Fibroblast of skin of right quadriceps (primary cell): ENCODE results near the gene HSPBP1.
"Not testable (repeated sequence)": the region's sequence is repeated elsewhere in the genome, so short reads cannot be mapped to it uniquely, and the experiment has no call there.

Experiments
- DNase-seq: peaks from one replicate; pipeline ENCODE4 v3.0.0-alpha.2; 2013

Gene HSPBP1, protein sequence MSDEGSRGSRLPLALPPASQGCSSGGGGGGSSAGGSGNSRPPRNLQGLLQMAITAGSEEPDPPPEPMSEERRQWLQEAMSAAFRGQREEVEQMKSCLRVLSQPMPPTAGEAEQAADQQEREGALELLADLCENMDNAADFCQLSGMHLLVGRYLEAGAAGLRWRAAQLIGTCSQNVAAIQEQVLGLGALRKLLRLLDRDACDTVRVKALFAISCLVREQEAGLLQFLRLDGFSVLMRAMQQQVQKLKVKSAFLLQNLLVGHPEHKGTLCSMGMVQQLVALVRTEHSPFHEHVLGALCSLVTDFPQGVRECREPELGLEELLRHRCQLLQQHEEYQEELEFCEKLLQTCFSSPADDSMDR

DNA sequence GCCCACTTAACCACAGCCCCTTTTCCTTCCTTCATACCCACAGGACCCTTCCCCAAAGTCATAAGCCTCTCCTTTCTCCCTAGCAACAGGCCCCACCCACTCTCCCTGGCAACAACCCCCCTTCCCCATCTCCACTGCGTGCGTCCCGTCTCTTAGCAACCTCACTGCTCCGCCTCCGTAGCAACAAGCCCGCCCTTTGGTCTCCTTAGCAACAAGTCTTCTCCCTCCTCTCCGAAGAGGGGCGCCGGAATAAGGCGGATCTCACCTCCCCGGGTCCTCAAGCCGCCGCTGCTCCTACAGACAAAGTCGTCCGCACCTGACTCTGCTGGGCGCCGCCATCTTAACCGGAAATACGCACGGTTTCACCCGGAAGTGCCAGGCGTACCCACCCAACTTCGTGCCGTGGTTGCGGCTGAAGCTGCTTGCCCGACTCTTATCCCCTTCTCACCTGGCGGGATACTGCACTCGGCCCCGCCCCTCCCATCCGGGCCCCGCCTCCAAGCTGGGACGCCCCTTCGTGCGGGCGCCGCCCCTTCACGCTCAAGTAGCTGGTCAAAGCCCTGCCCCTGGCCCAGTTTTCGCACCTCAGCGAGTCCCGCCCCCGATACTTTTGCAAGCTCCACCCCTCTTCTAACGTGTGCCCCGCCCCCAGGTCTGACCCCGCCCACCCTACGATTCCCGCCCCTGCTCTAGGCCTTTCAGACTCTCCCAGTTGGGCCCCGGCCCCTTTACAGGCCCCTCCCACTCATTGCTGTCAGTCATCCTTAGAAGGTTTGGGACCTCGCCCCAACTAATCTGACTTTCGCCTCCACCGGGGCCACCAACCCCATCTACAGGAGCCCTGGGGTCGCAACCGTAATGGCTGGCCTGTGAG lies at the start of gene HSPBP1:
Gene HSPBP1 (minus strand): TSS at position 341 of the 874 bp plus-strand sequence. CDS start 502 bp downstream, outside the sequence.
- peak; percentile 96 for DNase-seq

DNA sequence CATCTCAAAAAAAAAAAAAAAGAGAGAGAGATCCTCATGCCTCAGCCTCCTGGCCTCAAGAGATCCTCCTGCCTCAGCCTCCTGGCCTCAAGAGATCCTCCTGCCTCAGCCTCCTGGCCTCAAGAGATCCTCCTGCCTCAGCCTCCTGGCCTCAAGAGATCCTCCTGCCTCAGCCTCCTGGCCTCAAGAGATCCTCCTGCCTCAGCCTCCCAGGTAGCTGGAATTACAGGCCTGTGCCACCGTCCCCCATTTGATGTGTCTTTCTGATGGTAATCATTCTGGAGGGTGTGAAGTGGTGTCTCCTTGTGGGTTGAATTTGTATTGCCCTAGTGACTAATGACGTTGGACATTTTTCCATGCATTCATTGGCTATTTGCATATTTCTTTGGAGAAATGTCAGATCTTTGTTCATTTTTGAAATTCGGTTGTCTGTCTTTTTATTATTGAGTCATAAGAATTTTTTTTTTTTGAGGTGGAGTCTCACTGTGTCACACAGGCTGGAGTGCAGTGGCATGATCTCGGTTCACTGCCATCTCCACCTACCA lies 48.9 kb upstream of the HSPBP1 start:
- not testable (repeated sequence) for DNase-seq

DNA sequence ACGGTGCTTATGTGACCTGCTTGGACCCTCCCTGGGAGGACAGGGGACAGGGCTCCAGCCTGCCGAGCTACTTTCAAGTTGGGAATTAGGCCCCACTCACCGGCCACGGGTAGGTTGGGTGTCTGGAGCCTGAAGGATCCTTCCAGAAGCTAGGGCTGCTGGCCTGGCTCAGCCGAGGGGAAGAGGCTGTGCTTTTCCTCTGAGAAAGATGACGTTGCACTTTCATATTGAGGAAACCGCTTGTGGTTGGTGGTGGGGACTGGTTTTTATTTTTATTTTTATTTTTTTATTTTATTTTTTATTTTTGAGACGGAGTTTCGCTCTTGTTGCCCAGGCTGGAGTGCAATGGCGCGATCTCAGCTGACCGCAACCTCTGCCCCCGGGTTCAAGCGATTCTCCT lies 45.3 kb upstream of the HSPBP1 start, which contains the start of gene TMEM150B:
Gene TMEM150B (minus strand): TSS at position 170 of the 400 bp plus-strand sequence. CDS start 4,305 bp downstream, outside the sequence.
- DNase-seq: no peak

DNA sequence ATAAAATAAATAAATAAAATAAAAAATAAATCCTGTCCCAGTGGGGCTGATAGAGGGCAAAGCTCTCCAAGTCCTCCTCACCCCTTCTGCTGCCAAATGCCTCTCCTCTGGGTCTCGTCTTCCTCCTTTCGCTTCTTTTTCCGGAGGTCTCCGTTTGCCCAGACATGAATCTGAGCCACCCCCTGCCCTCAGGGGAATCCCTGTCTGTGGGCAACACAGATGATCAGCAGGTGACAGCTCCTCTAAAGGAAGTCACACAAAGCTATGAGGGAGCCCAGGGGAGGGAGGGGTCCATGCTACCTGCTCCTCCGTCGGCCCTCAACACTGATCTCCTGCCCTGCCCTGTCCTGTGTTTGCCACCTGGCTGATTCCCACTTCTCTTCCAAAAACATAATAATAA lies 44.8 kb upstream of the HSPBP1 start:
- DNase-seq: no peak

DNA sequence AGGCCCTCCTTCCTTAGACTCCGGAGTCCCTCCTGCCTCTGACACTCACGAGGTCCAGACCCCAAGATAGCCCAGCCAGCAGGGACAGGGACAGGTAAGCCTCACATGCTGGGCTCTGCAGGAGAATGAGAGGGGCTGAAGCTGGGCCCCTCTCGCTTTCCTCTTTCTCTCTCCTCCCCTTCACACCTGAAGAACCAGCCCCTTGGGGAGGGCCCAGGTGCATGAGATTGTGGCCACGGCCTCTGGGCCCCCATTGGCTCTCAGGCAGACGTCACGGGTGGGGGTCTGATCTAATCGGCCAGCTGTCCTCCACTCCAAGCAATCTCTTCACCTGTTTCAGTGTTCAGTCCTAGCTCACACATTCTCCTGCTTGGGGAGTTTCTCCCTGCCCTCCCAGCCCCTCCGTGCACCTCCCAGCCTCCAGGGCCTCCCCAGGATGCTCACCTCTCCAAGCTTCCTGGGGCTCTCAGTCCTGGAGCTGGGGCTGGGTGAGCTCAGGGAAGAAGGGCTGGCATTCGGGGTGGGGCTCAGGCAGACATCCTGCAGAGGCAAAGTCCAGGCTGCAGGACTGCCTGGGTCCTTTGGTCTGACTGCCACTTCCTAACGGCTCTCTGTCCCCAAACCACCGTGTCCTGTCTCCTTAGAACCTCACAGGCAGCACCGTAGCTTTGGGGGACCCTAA lies 42.4 kb upstream of the HSPBP1 start:
- DNase-seq: no peak

DNA sequence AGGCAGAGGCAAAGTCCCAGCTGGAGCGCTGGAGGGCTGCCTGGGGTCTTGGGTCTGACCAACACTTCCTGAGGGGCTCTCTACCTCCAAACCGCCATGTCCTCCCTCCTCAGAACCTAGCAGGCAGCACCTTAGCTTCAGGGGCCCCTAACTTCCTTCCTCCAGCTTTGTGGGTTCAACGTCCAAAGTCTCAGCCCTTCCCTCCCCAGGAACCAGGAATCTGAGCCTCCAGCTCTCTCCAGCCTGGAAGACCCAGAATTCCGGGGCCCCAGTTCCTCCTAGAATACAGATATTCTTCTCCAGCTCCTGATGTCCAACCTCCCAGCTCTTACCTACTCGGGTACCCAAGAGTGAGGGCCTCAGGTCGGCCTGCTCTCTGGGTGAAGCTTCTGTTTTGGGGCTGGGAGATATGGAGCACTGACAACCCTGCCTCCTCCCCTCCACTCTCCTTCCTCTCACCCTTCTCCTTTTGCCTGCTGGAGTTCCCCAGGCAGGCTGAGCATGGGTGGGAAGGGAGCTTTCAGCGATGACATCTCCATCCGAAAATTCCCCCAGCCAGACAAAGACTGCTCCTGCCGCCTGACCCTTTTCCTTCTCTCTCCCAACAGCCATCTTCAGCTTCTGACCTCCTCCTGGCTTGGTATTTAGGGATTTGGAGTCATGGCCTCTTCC lies 41.7 kb upstream of the HSPBP1 start:
- no peak for DNase-seq

DNA sequence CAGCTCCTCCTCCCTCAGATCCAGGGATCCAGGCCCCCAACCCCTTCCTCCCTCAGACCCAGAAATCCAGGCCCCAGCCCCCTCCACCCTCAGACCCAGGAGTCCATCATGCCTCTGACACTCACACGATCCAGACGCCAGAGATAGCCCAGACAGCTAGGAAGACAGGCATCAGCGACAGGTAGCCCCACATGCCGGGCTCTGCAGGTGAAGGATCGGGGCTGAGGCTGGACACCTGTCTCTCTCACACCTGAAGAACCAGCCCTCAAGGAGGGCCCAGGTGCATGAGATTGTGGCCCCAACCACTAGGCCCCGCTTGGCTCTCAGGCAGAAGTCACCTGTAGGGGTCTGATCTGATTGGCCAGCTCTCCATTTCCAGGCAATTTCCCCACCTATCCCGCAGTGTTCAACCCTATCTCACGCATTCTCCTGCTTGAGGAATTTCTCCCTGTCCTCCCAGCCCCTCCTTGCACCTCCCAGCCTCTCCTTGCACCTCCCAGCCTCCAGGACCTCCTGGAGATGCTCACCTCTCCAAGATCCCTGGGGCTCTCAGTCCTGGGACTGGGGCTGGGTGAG lies 41.0 kb upstream of the HSPBP1 start:
- DNase-seq: no peak

DNA sequence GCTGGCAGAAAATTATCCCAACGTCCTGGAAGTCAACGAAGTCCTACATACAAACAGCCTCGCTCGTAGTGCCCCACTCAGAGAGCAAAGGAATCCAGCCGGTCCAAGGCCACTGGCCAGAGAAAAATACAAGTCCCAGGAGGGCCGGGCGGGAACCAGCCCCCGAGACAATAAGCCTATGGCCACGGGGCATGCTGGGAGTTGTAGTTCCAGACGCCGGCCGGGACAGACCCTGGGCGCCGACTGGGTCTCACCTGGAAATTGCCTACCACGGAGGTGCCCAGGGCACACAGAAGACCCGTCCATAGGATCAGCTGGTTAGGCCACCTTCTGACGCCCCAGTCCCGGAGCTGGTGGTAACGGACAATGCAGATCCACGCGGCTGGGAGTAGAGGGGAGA lies 39.9 kb upstream of the HSPBP1 start:
- DNase-seq: peak; percentile 26

DNA sequence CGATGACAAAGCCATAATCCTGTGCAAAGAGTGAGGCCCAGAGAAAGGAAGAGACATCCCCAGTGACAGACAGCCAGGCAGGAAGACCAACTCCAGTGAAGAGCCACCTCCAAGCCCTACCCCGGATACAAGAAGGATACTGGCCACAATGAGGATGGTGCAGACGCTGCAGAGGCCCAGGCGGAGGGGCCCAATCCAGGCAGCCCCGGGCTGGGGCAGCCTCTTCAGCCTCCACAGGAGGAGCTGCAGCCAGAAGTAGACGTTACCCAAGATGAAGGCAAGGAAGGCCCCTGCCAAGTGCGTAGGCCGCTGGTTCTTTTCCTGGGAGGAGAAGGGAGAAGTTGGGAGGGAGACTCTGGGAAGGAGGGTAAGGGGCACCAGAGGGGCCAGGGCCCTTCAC lies 36.7 kb upstream of the HSPBP1 start:
- no peak for DNase-seq

DNA sequence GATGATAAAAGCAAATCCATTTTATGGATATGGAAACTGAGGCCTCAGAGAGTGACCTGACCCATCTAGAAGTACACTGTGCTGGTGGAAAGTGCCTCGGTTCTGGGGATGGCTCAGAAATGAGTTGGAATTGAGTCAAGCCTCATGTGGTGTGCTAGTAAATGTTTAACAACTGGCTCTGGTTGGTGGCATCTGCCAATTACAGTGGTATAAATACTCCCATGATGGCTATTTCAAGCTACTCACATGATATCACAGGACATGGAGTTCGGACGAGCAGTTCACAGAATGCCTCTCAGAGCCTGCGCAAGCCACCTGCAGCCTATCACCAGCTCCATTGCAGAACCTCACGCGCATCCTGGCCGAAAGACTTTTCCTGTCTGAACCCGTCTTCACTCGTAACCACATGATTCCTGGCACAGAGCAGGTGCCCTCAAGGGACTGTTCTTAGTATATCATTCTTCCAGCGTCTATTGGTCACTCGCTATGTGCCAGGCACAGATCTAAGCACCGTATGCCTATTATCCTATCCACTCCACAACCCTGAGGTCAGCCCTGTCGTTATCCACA lies 36.1 kb upstream of the HSPBP1 start:
- DNase-seq: no peak

DNA sequence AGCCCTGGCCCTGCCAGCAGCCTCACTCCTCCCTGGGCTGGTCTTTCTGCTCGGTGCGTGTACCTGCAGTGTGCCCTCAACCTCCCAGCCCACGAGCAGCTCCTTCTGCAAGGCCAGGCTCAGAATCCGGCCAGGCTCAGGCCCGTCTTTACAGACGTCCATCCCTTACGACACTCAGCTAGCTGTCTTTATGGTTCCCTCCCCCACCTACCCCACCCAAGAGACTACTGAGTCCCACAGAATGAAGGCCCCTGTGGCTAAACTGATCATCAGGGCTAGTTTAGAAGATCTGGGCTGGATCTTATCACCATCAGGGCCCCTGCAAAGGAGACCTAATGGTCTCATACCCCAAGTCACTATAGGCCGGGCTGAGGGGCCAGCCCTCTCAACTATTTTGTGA lies 34.5 kb upstream of the HSPBP1 start:
- no peak for DNase-seq

DNA sequence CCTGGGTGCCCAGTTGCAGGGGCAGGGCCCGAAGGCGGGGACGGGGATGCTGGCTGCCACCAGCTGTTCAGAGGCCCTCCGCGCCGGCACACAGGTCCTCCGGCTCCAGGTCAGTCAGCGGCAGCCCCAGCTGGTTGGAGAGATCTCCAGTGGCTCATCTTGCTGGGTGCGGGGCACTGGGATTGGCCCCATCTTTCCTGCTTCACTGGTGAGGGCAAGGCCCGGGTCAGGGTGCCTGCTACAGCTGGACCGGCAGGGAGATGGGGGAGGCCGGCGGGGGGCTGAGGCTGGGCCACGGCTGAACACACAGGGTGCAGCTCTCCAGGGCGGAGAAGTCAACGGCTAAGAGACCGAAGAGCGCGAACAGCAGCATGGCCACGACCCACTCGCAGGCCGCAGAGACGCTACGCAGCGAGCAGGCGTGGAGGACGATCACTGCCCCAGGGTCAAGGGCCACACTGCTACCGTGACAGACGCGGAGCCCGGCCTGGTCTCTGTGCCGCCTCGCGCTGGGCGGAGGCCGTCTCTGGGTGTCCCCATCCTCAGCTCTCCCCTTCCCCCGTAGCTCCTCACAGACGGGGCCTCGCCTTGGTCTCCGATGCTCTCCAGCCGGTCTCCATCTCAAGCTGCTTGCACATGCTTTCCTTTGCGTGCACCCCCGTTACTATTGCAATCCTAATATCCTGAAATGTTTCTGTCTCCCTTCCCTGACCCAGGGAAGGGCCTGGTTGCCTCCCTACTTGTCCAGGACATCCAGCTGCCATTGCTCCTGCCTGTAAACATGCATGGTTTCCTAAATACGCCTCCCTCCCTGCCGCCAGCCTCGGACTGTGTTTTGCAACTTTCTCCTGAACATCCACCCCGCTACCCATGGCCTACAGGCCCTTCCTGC lies 33.0 kb upstream of the HSPBP1 start:
- no peak for DNase-seq

DNA sequence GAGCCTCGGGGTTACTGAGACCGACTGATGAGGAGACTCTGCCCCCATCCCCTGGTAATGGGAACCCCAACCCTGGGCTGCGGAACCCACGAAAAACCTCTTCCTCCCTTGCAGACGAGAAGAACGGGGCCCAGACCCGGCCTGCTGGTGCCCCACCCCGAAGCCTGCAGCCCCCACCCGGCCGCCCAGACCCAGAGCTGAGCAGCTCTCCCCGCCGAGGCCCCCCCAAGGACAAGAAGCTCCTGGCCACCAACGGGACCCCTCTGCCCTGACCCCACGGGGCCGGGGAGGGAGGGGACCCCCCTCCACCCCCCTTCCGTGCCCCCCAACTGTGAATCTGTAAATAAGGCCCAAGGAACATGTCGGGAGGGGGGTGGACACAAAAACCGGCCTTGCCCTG lies 31.9 kb upstream of the HSPBP1 start:
- DNase-seq: no peak

DNA sequence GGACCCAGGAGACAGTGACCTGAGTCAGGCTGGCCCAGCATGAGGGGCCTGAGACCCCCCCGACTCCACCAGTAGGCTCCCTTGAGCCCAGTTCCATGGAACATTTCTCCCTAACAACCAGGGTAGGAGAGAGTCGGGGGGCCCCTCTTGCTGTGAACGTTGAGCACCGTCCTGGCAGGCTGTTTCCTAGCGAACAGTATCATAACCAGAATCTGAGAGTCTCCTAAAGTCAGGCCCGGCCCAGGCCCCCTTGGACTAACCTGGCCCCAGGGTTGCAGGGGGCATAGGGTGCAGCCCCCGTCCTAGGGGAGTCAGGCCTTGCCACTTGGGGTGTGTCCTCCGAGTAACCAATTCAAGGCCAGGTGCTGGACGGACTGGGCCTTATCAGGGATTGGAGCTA lies 31.5 kb upstream of the HSPBP1 start:
- no peak for DNase-seq

DNA sequence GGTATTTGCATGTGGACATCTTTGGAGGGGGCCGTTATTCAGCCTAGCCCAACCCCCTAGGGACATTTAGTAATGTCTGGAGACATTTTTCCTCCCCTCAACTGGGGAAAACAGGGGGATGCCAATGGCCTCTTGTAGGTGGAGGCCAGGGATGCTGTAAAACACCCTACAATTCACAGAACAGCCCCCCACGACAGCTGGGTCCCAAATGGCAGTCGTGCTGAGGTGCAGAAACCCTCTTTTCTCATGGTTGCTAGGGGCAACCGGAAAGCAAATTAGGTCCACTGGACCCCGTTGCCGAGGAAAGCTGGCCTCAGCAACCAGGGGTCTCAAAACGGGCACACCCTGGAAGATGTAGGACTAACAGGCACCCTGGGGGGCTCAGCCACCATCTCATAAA lies 30.6 kb upstream of the HSPBP1 start:
- no peak for DNase-seq

DNA sequence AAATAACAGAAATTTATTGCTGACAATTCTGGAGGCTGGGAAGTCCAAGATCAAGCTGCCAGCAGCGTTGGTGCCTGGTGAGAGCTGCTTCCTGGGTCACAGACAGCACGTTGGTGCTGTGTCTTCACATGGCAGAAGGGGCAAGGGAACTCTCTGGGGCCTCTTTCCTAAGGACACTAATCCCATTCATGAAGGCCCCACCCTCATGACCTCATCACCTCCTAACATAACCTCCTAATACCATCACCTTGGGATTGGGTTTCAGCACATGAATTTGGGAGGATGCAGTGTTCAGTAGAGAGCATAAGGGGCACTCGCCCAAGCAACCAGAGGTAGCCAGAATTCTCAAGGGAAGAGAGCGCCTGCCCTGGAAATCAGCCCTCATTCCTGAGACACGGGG lies 29.5 kb upstream of the HSPBP1 start:
- no peak for DNase-seq

DNA sequence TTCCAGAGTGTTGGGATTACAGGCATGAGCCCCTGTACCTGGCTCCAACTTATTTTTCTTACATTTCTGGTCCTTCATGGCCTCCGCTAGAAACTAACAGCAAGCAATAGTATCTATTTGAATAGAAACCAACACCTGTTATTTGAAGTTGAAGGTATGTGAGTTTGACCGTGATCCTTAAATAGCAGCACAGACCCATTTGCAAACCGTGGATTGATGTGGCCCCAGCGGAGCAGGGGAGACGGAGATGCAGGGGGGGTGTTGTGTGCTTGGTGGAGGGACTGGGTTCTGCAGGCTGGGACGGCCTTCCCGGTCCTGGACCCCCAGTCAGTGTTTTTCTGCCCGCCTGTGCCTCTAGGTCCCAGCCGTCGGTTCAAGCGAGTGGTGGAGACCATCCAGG lies 28.4 kb upstream of the HSPBP1 start:
- DNase-seq: no peak

DNA sequence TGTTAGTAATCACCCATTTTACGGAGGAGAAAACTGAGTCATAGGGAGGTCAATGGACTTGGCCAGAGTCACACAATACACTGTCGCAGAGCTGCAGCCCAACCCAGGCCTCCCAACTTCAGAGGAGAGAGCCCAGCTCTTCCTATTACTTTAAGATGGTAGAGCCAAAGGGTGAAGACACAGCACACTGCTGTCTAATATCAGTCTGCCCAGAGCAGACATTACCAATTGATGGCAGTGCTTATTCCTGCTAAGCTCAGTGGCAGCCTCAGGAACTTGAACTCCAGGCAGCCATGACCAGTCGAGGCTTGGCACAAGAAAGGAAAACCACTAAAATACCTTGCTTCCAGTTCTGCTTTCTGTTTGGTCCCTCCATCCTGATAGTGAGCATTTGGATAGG lies 26.8 kb upstream of the HSPBP1 start:
- DNase-seq: no peak

DNA sequence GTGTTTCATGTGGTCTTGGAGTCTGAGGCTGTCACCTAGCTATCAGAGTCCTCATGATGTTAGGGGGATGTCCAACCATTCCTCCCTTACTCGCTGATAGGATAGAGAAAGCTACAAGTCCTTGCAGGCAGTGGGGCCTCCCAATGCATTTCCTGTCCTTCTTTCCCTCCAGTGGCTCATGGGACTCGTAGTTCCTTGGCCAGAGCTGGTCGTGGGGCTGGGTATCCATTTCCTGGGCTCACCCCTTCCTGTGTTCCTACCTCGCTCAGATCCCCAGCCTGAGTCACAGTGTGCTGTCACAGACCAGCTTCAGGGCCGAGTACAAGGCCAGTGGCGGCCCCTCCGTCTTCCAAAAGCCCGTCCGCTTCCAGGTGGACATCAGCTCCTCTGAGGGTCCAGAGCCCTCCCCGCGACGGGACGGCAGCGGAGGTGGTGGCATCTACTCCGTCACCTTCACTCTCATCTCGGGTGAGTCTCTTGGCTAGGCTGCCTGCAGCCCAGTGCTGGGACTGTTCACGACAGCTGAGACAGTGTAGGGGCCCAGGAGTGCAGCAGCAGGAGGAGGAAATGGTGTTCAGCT lies 26.2 kb upstream of the HSPBP1 start:
- no peak for DNase-seq

DNA sequence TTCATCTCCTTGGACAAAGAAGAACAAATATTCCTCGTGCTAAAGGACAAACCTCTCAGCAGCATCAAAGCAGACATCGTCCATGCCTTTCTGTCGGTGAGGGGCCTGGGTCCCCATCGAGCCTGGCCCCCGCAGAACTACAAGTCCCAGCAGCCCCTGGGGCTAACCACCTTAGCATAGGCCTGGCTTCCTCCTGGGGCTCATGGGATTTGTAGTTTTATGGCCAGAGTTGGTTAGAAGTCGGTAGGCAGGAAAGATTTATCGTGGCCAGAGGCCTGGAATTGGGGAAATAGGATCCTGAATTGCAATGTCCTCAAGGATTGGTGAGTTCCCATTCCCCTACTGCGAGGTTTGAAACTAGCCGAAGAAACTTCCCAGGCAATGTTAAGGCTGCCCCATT lies 25.6 kb upstream of the HSPBP1 start:
- no peak for DNase-seq
